K562 (cell line): ENCODE measurements around the gene CLEC2L. TPM values are rescaled to one million over a fixed set of nuclear protein-coding genes. Genes with fewer than 3 reads are reported as not detected.
A peak's percentile ranks its signal among the peaks of the same experiment; 100 is the strongest.

Experiments used
- ATAC-seq: fragments of 200-7000 bp; cut with Tn5 transposase; 3 replicates; pipeline ENCODE4 v1.9.1; 2020; ENCODE audit warnings: moderate library complexity
- BruUV-seq: library from RNA; stranded (reverse); fragments of 400-500 nt; replicated peaks from 2 replicates; lab custom pipeline; 2021; lab: Mats Ljungman, UMichigan
- CTCF ChIA-PET: fragments of 300-600 bp; formaldehyde crosslinking; extraction: SDS; loops from one replicate; lab custom pipeline; 2021; ENCODE audit warnings: low intra/inter-chr PET ratio; lab: Yijun Ruan, JAX
- POLR2A ChIA-PET: fragments of 300-600, 350-650 bp; sonication (Branson Sonifier 250); formaldehyde crosslinking; extraction: SDS; loops from one replicate; lab custom pipeline; 2021; ENCODE audit warnings: antibody characterized with exemption, inconsistent platforms; lab: Yijun Ruan, JAX
- DNase-seq, 4 experiments: peaks; one replicate each; pipeline versions ENCODE4 v3.0.0 to v3.0.0-alpha.2; 2011 to 2018; ENCODE audit warnings: low spot score in 3 of 4, mixed read lengths in 3 of 4; ENCODE audit errors: extremely low read depth in 1 of 4
- FAIRE-seq: peaks from 2 replicates; lab custom pipeline; 2011; peaks lifted over from hg19 to GRCh38; lab: Jason Lieb, UNC
- H2AFZ ChIP-seq: 2 replicates; pipeline ENCODE4 v1.6.0; 2011; ENCODE audit warnings: low read depth, low read length, control low read depth, inconsistent platforms
- H3K27ac ChIP-seq: fragments of 200-600 bp; 3 replicates; pipeline ENCODE4 v1.8.0; 2011; ENCODE audit warnings: low read depth, mild to moderate bottlenecking, control low read depth, inconsistent platforms, low read length, moderate library complexity, mixed read lengths; ENCODE audit errors: extremely low read depth
- H3K27me3 ChIP-seq, 2 experiments: fragments of 300-600 bp in 1 of 2; 2 replicates in 1 of 2; 3 replicates in 1 of 2; pipeline versions ENCODE4 v1.6.0 to v1.8.0; 2011; ENCODE audit warnings: inconsistent platforms in 2 of 2, low read length in 2 of 2, mild to moderate bottlenecking in 1 of 2, mixed read lengths in 1 of 2, moderate library complexity in 1 of 2; ENCODE audit not compliant: control insufficient read depth in 2 of 2, insufficient read depth in 2 of 2
- H3K36me3 ChIP-seq: fragments of 300-600 bp; 3 replicates; pipeline ENCODE4 v1.8.0; 2011; ENCODE audit warnings: mild to moderate bottlenecking, low read length, inconsistent platforms; ENCODE audit not compliant: control insufficient read depth, insufficient read depth
- H3K4me1 ChIP-seq, 2 experiments: fragments of 200-600 bp in 1 of 2; replicated peaks in 1 of 2; 2 replicates in 1 of 2; 3 replicates in 1 of 2; pipeline versions ENCODE4 v1.5.1 to v1.8.0; 2011; ENCODE audit warnings: inconsistent platforms in 2 of 2, low read length in 2 of 2, mild to moderate bottlenecking in 1 of 2, mixed read lengths in 1 of 2, moderate library complexity in 1 of 2; ENCODE audit not compliant: control insufficient read depth in 2 of 2, insufficient read depth in 2 of 2
- H3K4me2 ChIP-seq: 2 replicates; pipeline ENCODE4 v1.6.1; 2011; ENCODE audit warnings: low read length, control low read depth, inconsistent platforms, mixed read lengths; ENCODE audit not compliant: insufficient read depth
- H3K4me3 ChIP-seq: fragments of 200-600 bp; sonication (generic), shearing (Covaris generic); 2 replicates; pipeline ENCODE4 v1.5.1; 2016; ENCODE audit warnings: control low read depth, inconsistent platforms
- H3K79me2 ChIP-seq: fragments of 200-600 bp; 3 replicates; pipeline ENCODE4 v1.8.0; 2011; ENCODE audit warnings: low read length, inconsistent platforms; ENCODE audit not compliant: control insufficient read depth, insufficient read depth
- H3K9ac ChIP-seq, 2 experiments: 2 replicates each; pipeline versions ENCODE4 v1.6.0 to v1.6.1; 2011; ENCODE audit warnings: low read depth in 2 of 2, low read length in 2 of 2, control low read depth in 1 of 2, inconsistent platforms in 1 of 2, mild to moderate bottlenecking in 1 of 2, mixed read lengths in 1 of 2; ENCODE audit not compliant: insufficient read depth in 1 of 2
- H3K9me1 ChIP-seq: one replicate; pipeline ENCODE4 v1.6.0; 2011; ENCODE audit warnings: inconsistent platforms, mild to moderate bottlenecking, low read length, moderate library complexity; ENCODE audit not compliant: control insufficient read depth, insufficient read depth
- H3K9me3 ChIP-seq: replicated peaks from 2 replicates; pipeline ENCODE4 v1.5.1; 2011; ENCODE audit warnings: low read depth, low read length, inconsistent platforms; ENCODE audit not compliant: control insufficient read depth, insufficient read depth
- H4K20me1 ChIP-seq: replicated peaks from 2 replicates; pipeline ENCODE4 v1.6.1; 2011; ENCODE audit warnings: low read length, inconsistent platforms, mixed read lengths; ENCODE audit not compliant: control insufficient read depth, insufficient read depth
- PCBP2 ChIP-seq: fragments of 200-400 bp; formaldehyde crosslinking; IDR thresholded peaks from 2 replicates; pipeline ENCODE4 v1.6.1; 2018; ENCODE audit warnings: low read length, low read depth, mild to moderate bottlenecking, moderate library complexity; ENCODE audit not compliant: poor library complexity, severe bottlenecking
- SNIP1 ChIP-seq: fragments of 450-650 bp; IDR thresholded peaks from 2 replicates; pipeline ENCODE4 v1.7.1; 2017; ENCODE audit warnings: low read depth, mild to moderate bottlenecking
- STAG1 ChIP-seq: sonication (generic); formaldehyde crosslinking; IDR thresholded peaks from 2 replicates; pipeline ENCODE4 v1.5.0; 2020; ENCODE audit warnings: missing genetic modification reagents, borderline replicate concordance
- TOE1 ChIP-seq, 2 experiments: fragments of 450-650 bp in 1 of 2; sonication (generic) in 1 of 2; formaldehyde crosslinking in 1 of 2; IDR thresholded peaks; 2 replicates each; pipeline versions ENCODE4 v1.7.1 to v1.8.0; 2016 to 2022; ENCODE audit warnings: borderline replicate concordance in 2 of 2, mild to moderate bottlenecking in 2 of 2, antibody characterized with exemption in 1 of 2, inconsistent platforms in 1 of 2, low read depth in 1 of 2, missing genetic modification reagents in 1 of 2, moderate library complexity in 1 of 2
- WGBS: fragments of 100-300 bp; shearing (Covaris generic); methylation state at CpG from one replicate; pipeline ENCODE4 v1.1.6; 2016; ENCODE audit warnings: low coverage, mixed read lengths; ENCODE audit not compliant: insufficient coverage; ENCODE audit errors: missing lambda C conversion rate; 5-methylcytosine and 5-hydroxymethylcytosine counted together
- in situ Hi-C: fragments of 300-500 bp; cut with MboI; formaldehyde crosslinking; loops from 4 replicates; pipeline ENCODE4 v1.15.0; 2018; ENCODE audit warnings: inconsistent platforms, mixed read lengths
- intact Hi-C: fragments of 100-400 bp; cut with micrococcal nuclease; formaldehyde crosslinking; loops from 2 replicates; pipeline ENCODE4 v1.14.2; 2022
- polyA plus RNA-seq, 8 experiments: library from polyadenylated mRNA; depleted of rRNA in 4 of 8; stranded (reverse) in 5 of 8; unstranded in 3 of 8; fragments of >200 nt; fragmentation: Nextera tagmentation in 2 of 8; fragmentation: Illumina TruSeq in 1 of 8; extraction: Ambion mirVana in 2 of 8; extraction: Trizol in 1 of 8; gene quantifications; 2 replicates each; pipeline versions ENCODE4 v1.2.1 to v1.2.3, GENCODE V29; 2011 to 2014; ENCODE audit warnings: inconsistent platforms in 1 of 8, missing spikeins in 1 of 8
- total RNA-seq, 7 experiments: library from RNA; depleted of rRNA in 6 of 7; stranded (reverse); fragments of >200 nt in 6 of 7; fragmentation: Illumina TruSeq in 2 of 7; extraction: Trizol in 2 of 7; gene quantifications; 2 replicates each; pipeline versions ENCODE4 v1.2.1 to v1.2.3, GENCODE V29; 2011 to 2021; ENCODE audit warnings: low replicate concordance in 1 of 7
- TF ChIP-seq, protein P1 (sequence below): fragments of 250-450 bp; sonication (Bioruptor Pico); IDR thresholded peaks from 2 replicates; pipeline ENCODE4 v1.9.0; 2021; ENCODE audit warnings: mild to moderate bottlenecking, inconsistent platforms
- TF ChIP-seq, protein P2 (sequence below): fragments of 450-650 bp; IDR thresholded peaks from 2 replicates; pipeline ENCODE4 v1.6.1; 2016; ENCODE audit warnings: mild to moderate bottlenecking, moderate library complexity

CLEC2L gene
- total and polyA plus RNA-seq, 9 of the 15 experiments (the other 6 are each of a cell fraction or from before 2014, with no cell fraction given), result 0.84 to 5.5 (median 1.8) TPM

DNA sequence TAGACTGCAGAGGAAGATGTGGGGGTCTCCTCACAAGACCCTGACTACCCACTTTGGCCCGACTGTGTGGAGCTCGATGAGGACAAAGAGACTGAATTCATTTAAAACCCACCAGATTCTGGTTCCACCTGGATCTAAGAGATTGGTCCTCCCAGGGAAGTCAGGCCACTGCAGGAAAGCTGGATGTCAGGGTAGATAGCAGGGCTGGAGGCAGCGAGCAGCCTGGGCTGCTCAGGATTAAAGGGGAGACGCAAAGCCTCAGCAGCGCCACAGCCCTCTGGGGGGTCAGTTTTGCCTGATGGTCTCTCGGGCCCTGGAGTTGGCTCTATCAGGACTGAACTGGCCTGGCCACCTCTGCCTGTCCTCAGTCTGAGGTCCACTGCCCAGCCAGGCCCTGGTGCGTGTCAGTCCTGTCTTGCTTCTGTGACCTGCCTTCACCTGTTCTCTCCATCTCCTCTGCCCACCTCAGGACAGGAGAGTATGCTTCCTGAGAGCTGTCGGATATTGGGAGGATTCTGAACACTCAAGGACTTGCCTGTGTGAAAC is 27.8 kb upstream of the CLEC2L start:
- Histone ChIP-seq H3K4me1 (peaks cover 0 to 10% of the 10 kb centered on the region in 2 experiments; a peak in 2 of 5 replicates), H3K9me1 (no peaks in the 10 kb centered on the region), H3K9ac (0 out of 4 replicates have a peak overlapping the region, but pooled peaks of 1 of the 2 experiments have one; percentile 32), H3K27me3 (peaks cover 36 to 51% of the 10 kb centered on the region in 2 experiments), H3K4me2 (no peak overlapping the region), H2AFZ (no peak overlapping the region), H3K36me3 (no peaks in the 10 kb centered on the region), H4K20me1 (peaks cover 10% of the 10 kb centered on the region; the same call in 1 of the 2 replicates), H3K9me3 (no peaks in the 10 kb centered on the region), H3K27ac (no peak overlapping the region), H3K4me3 (no peak overlapping the region), H3K79me2 (no peaks in the 10 kb centered on the region)
- no TSS peak for BruUV-seq
- ChIA-PET CTCF (no interaction called here), POLR2A (interaction anchor here (0.6 to 0.7 kb wide), 2 partner anchors 53 to 145 kb away, joined by 3 to 4 read pairs; no protein-coding TSS in a partner anchor)
- 7% methylated on average over 8 of the region's 8 CpGs for WGBS
- ATAC-seq (no peak), FAIRE-seq (no peak), DNase-seq (no peak)
- intact Hi-C loops (loop anchor here (5.0 kb wide), 1 partner anchor 153 kb away; the partner anchor contains the start of gene FMC1), in situ Hi-C loops (no loop called here)
- TF ChIP-seq STAG1 (0 out of 2 replicates have a peak, but pooled peaks have one; percentile 14), TOE1 (IDR thresholded peaks at IDR 0.05; ENCODE audit: borderline replicate concordance) (no peak), TOE1 (CRISPR knock-in tag; IDR thresholded peaks at IDR 0.05; ENCODE audit: borderline replicate concordance, low read depth) (no peak), SNIP1 (no peak), PCBP2 (no peak)
- TF ChIP-seq, protein P1, sequence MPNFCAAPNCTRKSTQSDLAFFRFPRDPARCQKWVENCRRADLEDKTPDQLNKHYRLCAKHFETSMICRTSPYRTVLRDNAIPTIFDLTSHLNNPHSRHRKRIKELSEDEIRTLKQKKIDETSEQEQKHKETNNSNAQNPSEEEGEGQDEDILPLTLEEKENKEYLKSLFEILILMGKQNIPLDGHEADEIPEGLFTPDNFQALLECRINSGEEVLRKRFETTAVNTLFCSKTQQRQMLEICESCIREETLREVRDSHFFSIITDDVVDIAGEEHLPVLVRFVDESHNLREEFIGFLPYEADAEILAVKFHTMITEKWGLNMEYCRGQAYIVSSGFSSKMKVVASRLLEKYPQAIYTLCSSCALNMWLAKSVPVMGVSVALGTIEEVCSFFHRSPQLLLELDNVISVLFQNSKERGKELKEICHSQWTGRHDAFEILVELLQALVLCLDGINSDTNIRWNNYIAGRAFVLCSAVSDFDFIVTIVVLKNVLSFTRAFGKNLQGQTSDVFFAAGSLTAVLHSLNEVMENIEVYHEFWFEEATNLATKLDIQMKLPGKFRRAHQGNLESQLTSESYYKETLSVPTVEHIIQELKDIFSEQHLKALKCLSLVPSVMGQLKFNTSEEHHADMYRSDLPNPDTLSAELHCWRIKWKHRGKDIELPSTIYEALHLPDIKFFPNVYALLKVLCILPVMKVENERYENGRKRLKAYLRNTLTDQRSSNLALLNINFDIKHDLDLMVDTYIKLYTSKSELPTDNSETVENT (CRISPR knock-in tag), result 0 out of 2 replicates have a peak, but pooled peaks have one; percentile 21
- TF ChIP-seq, protein P2, sequence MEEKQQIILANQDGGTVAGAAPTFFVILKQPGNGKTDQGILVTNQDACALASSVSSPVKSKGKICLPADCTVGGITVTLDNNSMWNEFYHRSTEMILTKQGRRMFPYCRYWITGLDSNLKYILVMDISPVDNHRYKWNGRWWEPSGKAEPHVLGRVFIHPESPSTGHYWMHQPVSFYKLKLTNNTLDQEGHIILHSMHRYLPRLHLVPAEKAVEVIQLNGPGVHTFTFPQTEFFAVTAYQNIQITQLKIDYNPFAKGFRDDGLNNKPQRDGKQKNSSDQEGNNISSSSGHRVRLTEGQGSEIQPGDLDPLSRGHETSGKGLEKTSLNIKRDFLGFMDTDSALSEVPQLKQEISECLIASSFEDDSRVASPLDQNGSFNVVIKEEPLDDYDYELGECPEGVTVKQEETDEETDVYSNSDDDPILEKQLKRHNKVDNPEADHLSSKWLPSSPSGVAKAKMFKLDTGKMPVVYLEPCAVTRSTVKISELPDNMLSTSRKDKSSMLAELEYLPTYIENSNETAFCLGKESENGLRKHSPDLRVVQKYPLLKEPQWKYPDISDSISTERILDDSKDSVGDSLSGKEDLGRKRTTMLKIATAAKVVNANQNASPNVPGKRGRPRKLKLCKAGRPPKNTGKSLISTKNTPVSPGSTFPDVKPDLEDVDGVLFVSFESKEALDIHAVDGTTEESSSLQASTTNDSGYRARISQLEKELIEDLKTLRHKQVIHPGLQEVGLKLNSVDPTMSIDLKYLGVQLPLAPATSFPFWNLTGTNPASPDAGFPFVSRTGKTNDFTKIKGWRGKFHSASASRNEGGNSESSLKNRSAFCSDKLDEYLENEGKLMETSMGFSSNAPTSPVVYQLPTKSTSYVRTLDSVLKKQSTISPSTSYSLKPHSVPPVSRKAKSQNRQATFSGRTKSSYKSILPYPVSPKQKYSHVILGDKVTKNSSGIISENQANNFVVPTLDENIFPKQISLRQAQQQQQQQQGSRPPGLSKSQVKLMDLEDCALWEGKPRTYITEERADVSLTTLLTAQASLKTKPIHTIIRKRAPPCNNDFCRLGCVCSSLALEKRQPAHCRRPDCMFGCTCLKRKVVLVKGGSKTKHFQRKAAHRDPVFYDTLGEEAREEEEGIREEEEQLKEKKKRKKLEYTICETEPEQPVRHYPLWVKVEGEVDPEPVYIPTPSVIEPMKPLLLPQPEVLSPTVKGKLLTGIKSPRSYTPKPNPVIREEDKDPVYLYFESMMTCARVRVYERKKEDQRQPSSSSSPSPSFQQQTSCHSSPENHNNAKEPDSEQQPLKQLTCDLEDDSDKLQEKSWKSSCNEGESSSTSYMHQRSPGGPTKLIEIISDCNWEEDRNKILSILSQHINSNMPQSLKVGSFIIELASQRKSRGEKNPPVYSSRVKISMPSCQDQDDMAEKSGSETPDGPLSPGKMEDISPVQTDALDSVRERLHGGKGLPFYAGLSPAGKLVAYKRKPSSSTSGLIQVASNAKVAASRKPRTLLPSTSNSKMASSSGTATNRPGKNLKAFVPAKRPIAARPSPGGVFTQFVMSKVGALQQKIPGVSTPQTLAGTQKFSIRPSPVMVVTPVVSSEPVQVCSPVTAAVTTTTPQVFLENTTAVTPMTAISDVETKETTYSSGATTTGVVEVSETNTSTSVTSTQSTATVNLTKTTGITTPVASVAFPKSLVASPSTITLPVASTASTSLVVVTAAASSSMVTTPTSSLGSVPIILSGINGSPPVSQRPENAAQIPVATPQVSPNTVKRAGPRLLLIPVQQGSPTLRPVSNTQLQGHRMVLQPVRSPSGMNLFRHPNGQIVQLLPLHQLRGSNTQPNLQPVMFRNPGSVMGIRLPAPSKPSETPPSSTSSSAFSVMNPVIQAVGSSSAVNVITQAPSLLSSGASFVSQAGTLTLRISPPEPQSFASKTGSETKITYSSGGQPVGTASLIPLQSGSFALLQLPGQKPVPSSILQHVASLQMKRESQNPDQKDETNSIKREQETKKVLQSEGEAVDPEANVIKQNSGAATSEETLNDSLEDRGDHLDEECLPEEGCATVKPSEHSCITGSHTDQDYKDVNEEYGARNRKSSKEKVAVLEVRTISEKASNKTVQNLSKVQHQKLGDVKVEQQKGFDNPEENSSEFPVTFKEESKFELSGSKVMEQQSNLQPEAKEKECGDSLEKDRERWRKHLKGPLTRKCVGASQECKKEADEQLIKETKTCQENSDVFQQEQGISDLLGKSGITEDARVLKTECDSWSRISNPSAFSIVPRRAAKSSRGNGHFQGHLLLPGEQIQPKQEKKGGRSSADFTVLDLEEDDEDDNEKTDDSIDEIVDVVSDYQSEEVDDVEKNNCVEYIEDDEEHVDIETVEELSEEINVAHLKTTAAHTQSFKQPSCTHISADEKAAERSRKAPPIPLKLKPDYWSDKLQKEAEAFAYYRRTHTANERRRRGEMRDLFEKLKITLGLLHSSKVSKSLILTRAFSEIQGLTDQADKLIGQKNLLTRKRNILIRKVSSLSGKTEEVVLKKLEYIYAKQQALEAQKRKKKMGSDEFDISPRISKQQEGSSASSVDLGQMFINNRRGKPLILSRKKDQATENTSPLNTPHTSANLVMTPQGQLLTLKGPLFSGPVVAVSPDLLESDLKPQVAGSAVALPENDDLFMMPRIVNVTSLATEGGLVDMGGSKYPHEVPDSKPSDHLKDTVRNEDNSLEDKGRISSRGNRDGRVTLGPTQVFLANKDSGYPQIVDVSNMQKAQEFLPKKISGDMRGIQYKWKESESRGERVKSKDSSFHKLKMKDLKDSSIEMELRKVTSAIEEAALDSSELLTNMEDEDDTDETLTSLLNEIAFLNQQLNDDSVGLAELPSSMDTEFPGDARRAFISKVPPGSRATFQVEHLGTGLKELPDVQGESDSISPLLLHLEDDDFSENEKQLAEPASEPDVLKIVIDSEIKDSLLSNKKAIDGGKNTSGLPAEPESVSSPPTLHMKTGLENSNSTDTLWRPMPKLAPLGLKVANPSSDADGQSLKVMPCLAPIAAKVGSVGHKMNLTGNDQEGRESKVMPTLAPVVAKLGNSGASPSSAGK, result no peak
